Subcutaneous adipose tissue (tissue), 4 donors: ENCODE measurements around the gene ADAM22. TPM values are rescaled to one million over a fixed set of nuclear protein-coding genes. Genes with fewer than 3 reads are reported as not detected.

Experiments used
- total RNA-seq, 4 donors: library from RNA; depleted of rRNA; stranded (reverse); fragments of >200 nt; gene quantifications; one replicate each; pipeline ENCODE4 v1.1.0, GENCODE V29; 2016
- TF ChIP-seq, protein P1 (sequence below): fragments of 450-650 bp; IDR thresholded peaks from one replicate; pipeline ENCODE4 v1.5.1; 2016; ENCODE audit warnings: low read depth, mild to moderate bottlenecking, control low read depth, antibody characterized with exemption, moderate library complexity

ADAM22 gene
- total RNA-seq, 4 donors from 2014 or later: 3.1 to 8.1 (median 4.6) TPM

DNA sequence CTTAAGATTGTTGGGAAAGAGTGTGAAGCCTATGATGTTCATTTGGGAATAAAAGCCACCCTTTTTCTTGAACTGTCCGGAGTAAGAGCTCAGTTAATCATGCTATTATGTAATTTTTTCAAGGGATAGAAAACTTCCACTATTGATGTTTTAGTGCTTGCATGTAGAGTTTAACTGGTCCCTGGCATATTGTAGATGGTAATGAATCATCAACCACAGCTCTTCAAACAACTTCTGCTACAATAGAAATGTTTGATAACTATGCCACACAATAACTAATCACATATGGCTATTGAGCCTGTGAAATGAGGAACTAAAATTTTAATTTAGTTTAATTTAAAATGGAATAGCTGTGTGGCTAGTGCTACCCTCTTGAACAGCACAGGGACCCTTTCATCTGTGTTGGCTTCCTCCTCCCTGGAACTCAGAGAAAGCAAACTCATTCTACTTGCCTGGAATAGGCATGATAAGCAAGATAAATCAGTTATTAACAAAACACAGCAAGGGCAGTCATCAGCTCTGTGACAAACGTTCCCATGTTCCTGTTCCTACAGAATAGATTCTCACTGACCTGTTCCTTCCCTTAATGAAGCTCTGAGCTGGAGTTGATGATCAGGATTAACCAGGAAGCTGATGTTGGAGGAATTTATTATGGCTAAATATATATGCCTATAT is 290.7 kb downstream of the ADAM22 start:
- TF ChIP-seq, protein P1, sequence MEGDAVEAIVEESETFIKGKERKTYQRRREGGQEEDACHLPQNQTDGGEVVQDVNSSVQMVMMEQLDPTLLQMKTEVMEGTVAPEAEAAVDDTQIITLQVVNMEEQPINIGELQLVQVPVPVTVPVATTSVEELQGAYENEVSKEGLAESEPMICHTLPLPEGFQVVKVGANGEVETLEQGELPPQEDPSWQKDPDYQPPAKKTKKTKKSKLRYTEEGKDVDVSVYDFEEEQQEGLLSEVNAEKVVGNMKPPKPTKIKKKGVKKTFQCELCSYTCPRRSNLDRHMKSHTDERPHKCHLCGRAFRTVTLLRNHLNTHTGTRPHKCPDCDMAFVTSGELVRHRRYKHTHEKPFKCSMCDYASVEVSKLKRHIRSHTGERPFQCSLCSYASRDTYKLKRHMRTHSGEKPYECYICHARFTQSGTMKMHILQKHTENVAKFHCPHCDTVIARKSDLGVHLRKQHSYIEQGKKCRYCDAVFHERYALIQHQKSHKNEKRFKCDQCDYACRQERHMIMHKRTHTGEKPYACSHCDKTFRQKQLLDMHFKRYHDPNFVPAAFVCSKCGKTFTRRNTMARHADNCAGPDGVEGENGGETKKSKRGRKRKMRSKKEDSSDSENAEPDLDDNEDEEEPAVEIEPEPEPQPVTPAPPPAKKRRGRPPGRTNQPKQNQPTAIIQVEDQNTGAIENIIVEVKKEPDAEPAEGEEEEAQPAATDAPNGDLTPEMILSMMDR: no peak

DNA sequence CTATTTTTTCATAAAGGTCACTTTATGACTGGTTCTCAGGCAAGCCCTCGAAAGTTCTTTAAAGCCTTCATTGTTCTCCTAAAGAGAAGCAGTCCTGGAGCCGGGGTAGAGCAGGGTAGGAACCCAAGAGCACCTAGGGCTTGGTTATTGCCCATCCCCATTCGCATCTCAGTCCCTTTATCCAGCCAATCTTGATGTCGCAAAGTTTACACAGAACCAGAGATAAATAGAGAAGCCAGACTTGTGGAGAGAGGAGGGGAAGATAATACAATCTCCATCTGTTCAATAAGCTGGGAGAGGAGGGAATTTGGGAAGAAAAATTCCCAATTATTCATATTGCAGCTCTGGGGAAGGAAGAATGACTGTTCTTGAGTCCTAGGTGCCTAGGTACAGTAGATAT is 292.1 kb downstream of the ADAM22 start:
- TF ChIP-seq, protein P1: no peak

DNA sequence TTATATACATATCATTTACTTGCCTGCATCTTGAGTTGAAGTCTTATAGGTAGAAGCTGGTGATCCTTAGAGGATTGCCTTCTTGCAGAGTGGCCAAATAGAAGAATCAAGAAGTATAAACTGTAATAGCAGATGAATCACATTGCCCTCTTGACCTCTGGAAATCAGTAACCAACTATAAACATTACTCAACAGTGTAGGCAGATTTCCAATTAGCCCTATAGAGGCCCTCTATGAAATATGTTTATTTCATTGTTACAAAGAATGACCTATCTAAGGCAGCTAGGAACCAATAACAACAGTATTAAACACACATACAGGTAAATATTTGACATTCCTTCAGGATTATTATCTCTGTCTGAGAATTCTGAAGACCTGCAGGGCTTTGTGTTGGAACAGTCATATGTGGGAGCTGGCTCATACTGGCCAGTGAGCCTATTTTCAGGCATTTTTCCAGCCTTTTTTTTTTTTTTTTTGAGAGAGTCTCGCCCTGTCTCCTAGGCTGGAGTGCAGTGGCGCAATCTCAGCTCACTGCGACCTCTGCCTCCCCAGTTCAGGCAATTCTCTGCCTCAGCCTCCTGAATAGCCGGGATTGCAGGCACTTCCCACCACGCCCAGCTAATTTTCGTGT is 292.9 kb downstream of the ADAM22 start:
- TF ChIP-seq, protein P1: no peak

DNA sequence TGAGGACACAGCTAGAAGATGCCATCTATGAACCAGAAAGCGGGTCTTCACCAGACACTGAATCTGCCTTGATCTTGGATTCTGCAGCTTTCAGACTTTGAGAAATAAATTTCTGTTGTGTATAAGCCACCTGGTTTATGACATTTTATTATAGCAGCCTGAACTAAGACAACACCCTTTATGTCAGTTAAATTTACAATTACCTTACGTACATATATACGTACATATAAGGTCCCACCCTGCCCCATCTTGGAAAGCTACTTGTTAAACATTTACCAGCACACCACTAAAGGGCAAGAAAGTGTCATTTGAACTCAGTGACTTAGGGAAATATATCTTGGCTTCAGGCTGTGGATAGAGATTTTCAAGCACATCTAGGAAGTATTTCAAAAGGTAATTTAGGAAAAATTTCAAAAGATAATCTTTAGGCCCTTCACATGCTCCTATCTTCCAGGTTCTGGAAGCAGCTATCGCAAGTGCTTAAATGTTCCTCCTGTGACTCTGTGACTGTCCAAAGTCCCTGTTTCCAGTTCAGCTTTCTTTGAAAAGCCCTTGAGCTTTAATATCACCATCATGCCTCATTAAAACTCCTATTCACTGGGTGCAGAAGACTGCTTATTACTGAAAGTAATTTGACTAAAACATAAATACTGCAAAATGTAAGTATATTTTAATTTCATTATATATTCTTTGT is 295.4 kb downstream of the ADAM22 start:
- TF ChIP-seq, protein P1: no peak

DNA sequence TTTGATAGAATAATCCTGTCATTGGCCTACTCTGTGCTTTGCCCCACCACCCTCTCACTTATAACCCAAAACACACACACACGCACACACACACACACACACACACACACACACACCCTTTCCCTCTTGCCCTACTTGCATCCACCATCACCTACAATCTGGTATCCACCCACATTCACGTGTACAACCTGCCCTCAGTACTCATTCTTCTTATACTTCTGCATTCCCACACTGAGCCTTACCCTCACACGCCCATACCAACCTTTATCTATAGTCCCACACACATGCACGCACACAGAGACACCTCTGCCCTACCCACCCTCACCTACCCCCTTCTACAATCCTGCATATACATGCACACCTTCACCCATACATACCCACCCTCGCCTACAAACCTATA is 296.6 kb downstream of the ADAM22 start:
- TF ChIP-seq, protein P1: no peak

DNA sequence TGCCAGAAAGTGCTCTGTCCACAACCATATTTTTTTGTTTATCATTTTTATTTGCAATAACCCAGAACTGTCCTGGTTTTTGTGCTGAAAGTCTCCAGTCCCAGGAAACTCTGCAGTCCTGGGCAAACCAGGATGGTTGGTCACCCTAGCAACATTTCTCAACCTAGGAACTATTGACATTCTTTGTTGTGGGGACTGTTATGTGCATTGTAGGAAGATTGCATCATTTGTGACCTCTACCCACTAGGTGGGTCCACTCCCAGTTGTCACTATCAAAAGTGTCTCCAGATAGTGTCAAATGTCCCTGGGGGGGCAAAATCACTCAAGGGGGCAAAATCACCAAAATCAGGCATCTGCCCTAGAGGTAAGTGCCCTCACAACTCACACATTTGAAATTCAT is 299.8 kb downstream of the ADAM22 start:
- TF ChIP-seq, protein P1: no peak

DNA sequence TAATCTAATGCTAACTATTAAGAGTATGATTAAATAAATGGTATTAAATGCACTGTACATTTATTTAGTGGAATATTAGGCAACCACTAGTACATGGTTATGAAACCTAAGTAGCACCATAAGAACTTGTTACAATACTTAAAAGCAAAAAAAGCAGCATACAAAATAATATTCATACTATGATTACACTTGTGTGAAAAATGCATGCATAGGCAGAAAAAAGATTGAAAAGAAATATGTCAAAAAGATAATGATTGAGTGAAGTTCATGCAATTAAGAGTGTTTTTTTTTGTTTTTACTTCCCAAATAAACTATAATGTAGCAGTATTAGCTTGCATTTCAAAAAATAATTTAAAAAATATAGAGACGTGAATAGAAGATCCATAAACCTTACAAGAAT is 305.8 kb downstream of the ADAM22 start:
- TF ChIP-seq, protein P1: no peak
